ENCODE results near the gene MAN1C1.
"Not testable (repeated sequence)": the region's sequence is repeated elsewhere in the genome, so short reads cannot be mapped to it uniquely, and the experiment has no call there.

Gene MAN1C1

GRCh38 chr1:25583519-25584370 is 32.8 kb upstream of the MAN1C1 start:
- no peak for TF ChIP-seq CTCF (IDR thresholded peaks at IDR 0.05; ENCODE audit: insufficient read depth, low read depth, low read length, missing control alignments)
- no peak for DNase-seq (ENCODE audit: low read depth)

GRCh38 chr1:25586181-25586588 is 30.4 kb upstream of the MAN1C1 start:
- H3K4me3 ChIP-seq (ENCODE audit: low read depth, low read length): no peak overlapping the region
- no peak for TF ChIP-seq CTCF (IDR thresholded peaks at IDR 0.05; ENCODE audit: insufficient read depth, low read depth, low read length, missing control alignments)
- DNase-seq (ENCODE audit: low read depth): no peak

More at GRCh38 chr1:25583519-25584370, 32.8 kb upstream of the MAN1C1 start:
- no peak overlapping the region for H3K4me3 ChIP-seq (ENCODE audit: low read depth, low read length)

GRCh38 chr1:25587290-25587689 is 29.3 kb upstream of the MAN1C1 start:
- peak; percentile 53 for DNase-seq (ENCODE audit: low read depth)
- TF ChIP-seq CTCF (IDR thresholded peaks at IDR 0.05; ENCODE audit: insufficient read depth, low read depth, low read length, missing control alignments): no peak
- no peak overlapping the region for H3K4me3 ChIP-seq (ENCODE audit: low read depth, low read length)

- not testable (repeated sequence) for DNase-seq (ENCODE audit: low read depth); H3K4me3 ChIP-seq (ENCODE audit: low read depth, low read length)
These were observed 28.4 kb upstream of the MAN1C1 start for GRCh38 chr1:25588224-25588623.

GRCh38 chr1:25588786-25589185 is 27.8 kb upstream of the MAN1C1 start:
- DNase-seq (ENCODE audit: low read depth); H3K4me3 ChIP-seq (ENCODE audit: low read depth, low read length): not testable (repeated sequence)

- no peak for TF ChIP-seq CTCF (IDR thresholded peaks at IDR 0.05; ENCODE audit: insufficient read depth, low read depth, low read length, missing control alignments)
- DNase-seq (ENCODE audit: low read depth): no peak
- H3K4me3 ChIP-seq (ENCODE audit: low read depth, low read length): no peak overlapping the region
These were observed 26.3 kb upstream of the MAN1C1 start for GRCh38 chr1:25590096-25590824.

GRCh38 chr1:25593861-25594260 is 22.7 kb upstream of the MAN1C1 start:
- no peak for TF ChIP-seq CTCF (IDR thresholded peaks at IDR 0.05; ENCODE audit: insufficient read depth, low read depth, low read length, missing control alignments)
- no peak overlapping the region for H3K4me3 ChIP-seq (ENCODE audit: low read depth, low read length)
- no peak for DNase-seq (ENCODE audit: low read depth)

Data from GM12865 (cell line).